ENCODE data around the gene BCL3. TPM values are rescaled to one million over a fixed set of nuclear protein-coding genes. Genes with fewer than 3 reads are reported as not detected.
"Not testable (repeated sequence)": the region's sequence is repeated elsewhere in the genome, so short reads cannot be mapped to it uniquely, and the experiment has no call there.

The BCL3 gene
- total and polyA plus RNA-seq, 2 experiments from 2014 or later: 11.3 to 24.6 TPM

- Histone ChIP-seq H3K4me2 (ENCODE audit: unreplicated experiment) (no peak overlapping the region), H3K4me1 (ENCODE audit: insufficient read depth) (peaks cover 13% of the 10 kb centered on the region), H3K27me3 (replicated peaks; ENCODE audit: insufficient read depth) (no peaks in the 10 kb centered on the region), H3K9me2 (ENCODE audit: insufficient read depth) (no peaks in the 10 kb centered on the region), H3K36me3 (ENCODE audit: low read depth) (no peaks in the 10 kb centered on the region), H3K9ac (no peak overlapping the region), H3K27ac (no peak overlapping the region), H3K4me3 (no peak overlapping the region), H3K79me2 (ENCODE audit: insufficient read depth) (no peaks in the 10 kb centered on the region), H4K20me1 (ENCODE audit: insufficient read depth) (no peaks in the 10 kb centered on the region), H2AFZ (no peak overlapping the region), H3K9me3 (ENCODE audit: low read depth) (no peaks in the 10 kb centered on the region), H3F3A (ENCODE audit: insufficient read depth) (peaks cover 5% of the 10 kb centered on the region; the same call in 1 of the 2 replicates)
- WGBS, 2 experiments (ENCODE audit: low coverage in 1 of 2, low lambda C conversion rate in 2 of 2, missing lambda C conversion rate in 2 of 2): 91% methylated on average over 2 of the region's 2 CpGs
- TF ChIP-seq EZH2 (IDR thresholded peaks at IDR 0.05; ENCODE audit: insufficient read depth, poor library complexity, severe bottlenecking) (no peak), EZH2phosphoT487 (IDR thresholded peaks at IDR 0.05; ENCODE audit: insufficient read depth, low read depth) (no peak)
- in situ Hi-C loops (cut with MboI): no loop called here
- DNase-seq: no peak
Observed at GRCh38 chr19:44779150-44779549, 30.6 kb downstream of the BCL3 start.

GRCh38 chr19:44781694-44782093, 33.2 kb downstream of the BCL3 start:
- H3K9me2 ChIP-seq (ENCODE audit: insufficient read depth); H3K36me3 ChIP-seq (ENCODE audit: low read depth); in situ Hi-C loops (cut with MboI); H3K9ac ChIP-seq; H3K9me3 ChIP-seq (ENCODE audit: low read depth); H3K4me3 ChIP-seq; H3K4me1 ChIP-seq (ENCODE audit: insufficient read depth); H4K20me1 ChIP-seq (ENCODE audit: insufficient read depth); H3F3A ChIP-seq (ENCODE audit: insufficient read depth); H3K4me2 ChIP-seq (ENCODE audit: unreplicated experiment); H3K79me2 ChIP-seq (ENCODE audit: insufficient read depth); DNase-seq; H3K27ac ChIP-seq; H3K27me3 ChIP-seq (replicated peaks; ENCODE audit: insufficient read depth); H2AFZ ChIP-seq: not testable (repeated sequence)
- WGBS, 2 experiments (ENCODE audit: low coverage in 1 of 2, low lambda C conversion rate in 2 of 2, missing lambda C conversion rate in 2 of 2): 89% methylated on average over 2 of the region's 2 CpGs; no CpG with 5 or more reads in 1 of the 2 experiments

- no peaks in the 10 kb centered on the region for H3K36me3 ChIP-seq (ENCODE audit: low read depth)
- no peaks in the 10 kb centered on the region for H3K4me1 ChIP-seq (ENCODE audit: insufficient read depth)
- 86 to 93% methylated on average over 5 of the region's 5 CpGs for WGBS, 2 experiments (ENCODE audit: low coverage in 1 of 2, low lambda C conversion rate in 2 of 2, missing lambda C conversion rate in 2 of 2)
- H3K4me2 ChIP-seq (ENCODE audit: unreplicated experiment): no peak overlapping the region
- no peak overlapping the region for H3K9ac ChIP-seq
- H2AFZ ChIP-seq: no peak overlapping the region
- no peaks in the 10 kb centered on the region for H3K27me3 ChIP-seq (replicated peaks; ENCODE audit: insufficient read depth)
- no peaks in the 10 kb centered on the region for H3K79me2 ChIP-seq (ENCODE audit: insufficient read depth)
- H3K9me2 ChIP-seq (ENCODE audit: insufficient read depth): no peaks in the 10 kb centered on the region
- H3K9me3 ChIP-seq (ENCODE audit: low read depth): no peaks in the 10 kb centered on the region
- no peak overlapping the region for H3K4me3 ChIP-seq
- H4K20me1 ChIP-seq (ENCODE audit: insufficient read depth): no peaks in the 10 kb centered on the region
- no peaks in the 10 kb centered on the region for H3F3A ChIP-seq (ENCODE audit: insufficient read depth)
- TF ChIP-seq EZH2phosphoT487 (IDR thresholded peaks at IDR 0.05; ENCODE audit: insufficient read depth, low read depth) (no peak), EZH2 (IDR thresholded peaks at IDR 0.05; ENCODE audit: insufficient read depth, poor library complexity, severe bottlenecking) (no peak)
- DNase-seq: no peak
- no peak overlapping the region for H3K27ac ChIP-seq
- in situ Hi-C loops (cut with MboI): no loop called here
Observed at GRCh38 chr19:44782729-44783128, 34.2 kb downstream of the BCL3 start.

- H3K27ac ChIP-seq: no peak overlapping the region
- no peaks in the 10 kb centered on the region for H3F3A ChIP-seq (ENCODE audit: insufficient read depth)
- TF ChIP-seq EZH2 (IDR thresholded peaks at IDR 0.05; ENCODE audit: insufficient read depth, poor library complexity, severe bottlenecking): no peak
- TF ChIP-seq EZH2phosphoT487 (IDR thresholded peaks at IDR 0.05; ENCODE audit: insufficient read depth, low read depth): no peak
- no peak for DNase-seq
- H3K27me3 ChIP-seq (replicated peaks; ENCODE audit: insufficient read depth): no peaks in the 10 kb centered on the region
- no peaks in the 10 kb centered on the region for H3K79me2 ChIP-seq (ENCODE audit: insufficient read depth)
- H3K4me1 ChIP-seq (ENCODE audit: insufficient read depth): no peaks in the 10 kb centered on the region
- H3K9me2 ChIP-seq (ENCODE audit: insufficient read depth): no peaks in the 10 kb centered on the region
- H2AFZ ChIP-seq: no peak overlapping the region
- H3K4me2 ChIP-seq (ENCODE audit: unreplicated experiment): no peak overlapping the region
- H3K4me3 ChIP-seq: no peak overlapping the region
- no peak overlapping the region for H3K9ac ChIP-seq
- 90% methylated on average over 4 of the region's 4 CpGs for WGBS, 2 experiments (ENCODE audit: low coverage in 1 of 2, low lambda C conversion rate in 2 of 2, missing lambda C conversion rate in 2 of 2)
- in situ Hi-C loops (cut with MboI): no loop called here
- no peaks in the 10 kb centered on the region for H4K20me1 ChIP-seq (ENCODE audit: insufficient read depth)
- no peaks in the 10 kb centered on the region for H3K9me3 ChIP-seq (ENCODE audit: low read depth)
- no peaks in the 10 kb centered on the region for H3K36me3 ChIP-seq (ENCODE audit: low read depth)
Observed at GRCh38 chr19:44783545-44783944, 35.0 kb downstream of the BCL3 start.

GRCh38 chr19:44785271-44785670, 36.8 kb downstream of the BCL3 start:
- no peak overlapping the region for H3K9ac ChIP-seq
- H4K20me1 ChIP-seq (ENCODE audit: insufficient read depth): no peaks in the 10 kb centered on the region
- H3K27ac ChIP-seq: no peak overlapping the region
- no peak for DNase-seq
- no peaks in the 10 kb centered on the region for H3F3A ChIP-seq (ENCODE audit: insufficient read depth)
- no peak overlapping the region for H2AFZ ChIP-seq
- in situ Hi-C loops (cut with MboI): no loop called here
- no peak overlapping the region for H3K4me2 ChIP-seq (ENCODE audit: unreplicated experiment)
- TF ChIP-seq EZH2 (IDR thresholded peaks at IDR 0.05; ENCODE audit: insufficient read depth, poor library complexity, severe bottlenecking): no peak
- TF ChIP-seq EZH2phosphoT487 (IDR thresholded peaks at IDR 0.05; ENCODE audit: insufficient read depth, low read depth): no peak
- H3K79me2 ChIP-seq (ENCODE audit: insufficient read depth): no peaks in the 10 kb centered on the region
- H3K9me3 ChIP-seq (ENCODE audit: low read depth): no peaks in the 10 kb centered on the region
- no peaks in the 10 kb centered on the region for H3K4me1 ChIP-seq (ENCODE audit: insufficient read depth)
- H3K27me3 ChIP-seq (replicated peaks; ENCODE audit: insufficient read depth): no peaks in the 10 kb centered on the region
- H3K4me3 ChIP-seq: no peak overlapping the region
- no peaks in the 10 kb centered on the region for H3K9me2 ChIP-seq (ENCODE audit: insufficient read depth)
- WGBS, 2 experiments (ENCODE audit: low coverage in 1 of 2, low lambda C conversion rate in 2 of 2, missing lambda C conversion rate in 2 of 2): 63 to 65% methylated on average over 3 of the region's 3 CpGs
- no peaks in the 10 kb centered on the region for H3K36me3 ChIP-seq (ENCODE audit: low read depth)

All from GM23248 (cell line).